ENCODE measurements around the gene PAK1IP1. TPM values are rescaled to one million over a fixed set of nuclear protein-coding genes. Genes with fewer than 3 reads are reported as not detected.
"Not testable (repeated sequence)": the region's sequence is repeated elsewhere in the genome, so short reads cannot be mapped to it uniquely, and the experiment has no call there.

PAK1IP1 gene
- total and polyA plus RNA-seq, 10 of the 15 experiments (the other 5 are each of a cell fraction or from before 2014, with no cell fraction given), result 26.0 to 98.5 (median 47.8) TPM

- no TSS peak for BruUV-seq (replicated peaks)
- TF ChIP-seq NFXL1 (IDR thresholded peaks at IDR 0.05; ENCODE audit: borderline replicate concordance) (no peak), MEF2A (IDR thresholded peaks at IDR 0.05; ENCODE audit: insufficient read depth, low read depth, low read length) (no peak), USF1 (IDR thresholded peaks at IDR 0.05; ENCODE audit: borderline replicate concordance, extremely low read length, insufficient read depth, low read depth, low read length) (no peak), USF2 (IDR thresholded peaks at IDR 0.05; ENCODE audit: borderline replicate concordance, low read depth, low read length) (no peak), NFIC (IDR thresholded peaks at IDR 0.05; ENCODE audit: low read depth, low read length) (no peak), RAD51 (IDR thresholded peaks at IDR 0.05) (no peak), RELB (IDR thresholded peaks at IDR 0.05; ENCODE audit: low read depth) (no peak), FOXM1 (IDR thresholded peaks at IDR 0.05; ENCODE audit: low read depth, low read length) (no peak), NBN (IDR thresholded peaks at IDR 0.05) (no peak), ZNF384 (IDR thresholded peaks at IDR 0.05; ENCODE audit: borderline replicate concordance, low read depth, low read length) (no peak), NR2C2 (IDR thresholded peaks at IDR 0.05; ENCODE audit: borderline replicate concordance, control insufficient read depth, insufficient read length, low read depth) (no peak), SPI1 (IDR thresholded peaks at IDR 0.05; ENCODE audit: borderline replicate concordance, insufficient read depth, low read depth, low read length) (no peak), CHD1 (IDR thresholded peaks at IDR 0.05; ENCODE audit: low read depth, low read length) (no peak)
- RAD21 ChIA-PET (ENCODE audit: unreplicated experiment), result no interaction called here
- FAIRE-seq (no peak), ATAC-seq (no peak), DNase-seq (ENCODE audit: low read depth, low spot score) (no peak)
- no peaks in the 10 kb centered on the region for H4K20me1 ChIP-seq (ENCODE audit: control insufficient read depth, insufficient read depth)
- no peak overlapping the region for H3K9ac ChIP-seq (ENCODE audit: control insufficient read depth, insufficient read depth, low read length)
- SMC1A ChIA-PET (ENCODE audit: uncharacterized antibody, unreplicated experiment), result interaction anchor here (1.1 to 4.7 kb wide), 3 partner anchors 12 to 50 kb away, joined by 3 to 46 read pairs (median 19); partner anchors contain the start of gene TMEM14C
- H3K4me1 ChIP-seq (ENCODE audit: control insufficient read depth, insufficient read depth, low read length), result peaks cover 5% of the 10 kb centered on the region; the same call in 1 of the 2 replicates
- peak overlapping the region; percentile 61; the same call in 1 of the 2 replicates for H3K4me2 ChIP-seq (ENCODE audit: control insufficient read depth, insufficient read depth)
- POLR2A ChIA-PET, result no interaction called here
- peaks cover 29% of the 10 kb centered on the region for H3K79me2 ChIP-seq (ENCODE audit: control insufficient read depth, insufficient read depth, low read length)
- no peak overlapping the region for H3K27ac ChIP-seq (ENCODE audit: control insufficient read depth, insufficient read depth)
- no peak overlapping the region for H2AFZ ChIP-seq (ENCODE audit: control insufficient read depth, low read depth, low read length)
- intact Hi-C loops (cut with micrococcal nuclease; ENCODE audit: unreplicated experiment) (loop anchor here (5.0 kb wide), 1 partner anchor 237 kb away; no protein-coding TSS in a partner anchor), in situ Hi-C loops (cut with MboI) (no loop called here)
- no peaks in the 10 kb centered on the region for H3K9me3 ChIP-seq (replicated peaks; ENCODE audit: control insufficient read depth, insufficient read depth, low read length)
- no peaks in the 10 kb centered on the region for H3K27me3 ChIP-seq (replicated peaks in 1 of 2; ENCODE audit: control insufficient read depth in 2 of 2, insufficient read depth in 2 of 2, low read length in 1 of 2)
- WGBS (ENCODE audit: insufficient coverage, insufficient replicate concordance, low lambda C conversion rate, missing lambda C conversion rate), result 97% methylated on average over 2 of the region's 2 CpGs
- CTCF ChIA-PET, result interaction anchor here (0.8 to 1.5 kb wide), 2 partner anchors 52 to 239 kb away, joined by 3 read pairs; no protein-coding TSS in a partner anchor
- peaks cover 1 to 18% of the 10 kb centered on the region in 2 experiments; a peak in 3 of 4 replicates for H3K36me3 ChIP-seq (ENCODE audit: control insufficient read depth in 2 of 2, insufficient read depth in 2 of 2, low read length in 1 of 2)
- no peak overlapping the region for H3K4me3 ChIP-seq
These were observed 55.0 kb downstream of the PAK1IP1 start for GRCh38 chr6:10749734-10750133.

GRCh38 chr6:10750568-10750967, 55.8 kb downstream of the PAK1IP1 start:
- FAIRE-seq; H3K9me3 ChIP-seq (replicated peaks; ENCODE audit: control insufficient read depth, insufficient read depth, low read length); H3K4me1 ChIP-seq (ENCODE audit: control insufficient read depth, insufficient read depth, low read length); H3K9ac ChIP-seq (ENCODE audit: control insufficient read depth, insufficient read depth, low read length); H4K20me1 ChIP-seq (ENCODE audit: control insufficient read depth, insufficient read depth); BruUV-seq (replicated peaks); DNase-seq (ENCODE audit: low read depth, low spot score); H3K4me3 ChIP-seq; RAD21 ChIA-PET (ENCODE audit: unreplicated experiment); in situ Hi-C loops (cut with MboI); H3K27ac ChIP-seq (ENCODE audit: control insufficient read depth, insufficient read depth); ATAC-seq; H3K4me2 ChIP-seq (ENCODE audit: control insufficient read depth, insufficient read depth); intact Hi-C loops (cut with micrococcal nuclease; ENCODE audit: unreplicated experiment); H2AFZ ChIP-seq (ENCODE audit: control insufficient read depth, low read depth, low read length); H3K27me3 ChIP-seq (replicated peaks in 1 of 2; ENCODE audit: control insufficient read depth in 2 of 2, insufficient read depth in 2 of 2, low read length in 1 of 2): not testable (repeated sequence)
- Histone ChIP-seq H3K36me3 (ENCODE audit: control insufficient read depth in 2 of 2, insufficient read depth in 2 of 2, low read length in 1 of 2) (peaks cover 1 to 18% of the 10 kb centered on the region in 2 experiments; a peak in 3 of 4 replicates), H3K79me2 (ENCODE audit: control insufficient read depth, insufficient read depth, low read length) (peaks cover 29% of the 10 kb centered on the region)
- WGBS (ENCODE audit: insufficient coverage, insufficient replicate concordance, low lambda C conversion rate, missing lambda C conversion rate), result 99% methylated on average over 6 of the region's 6 CpGs
- ChIA-PET CTCF (interaction anchor here (0.6 kb wide), 1 partner anchor 14 kb away, joined by 3 read pairs; no protein-coding TSS in a partner anchor), SMC1A (ENCODE audit: uncharacterized antibody, unreplicated experiment) (interaction anchor here (1.1 kb wide), 1 partner anchor 51 kb away, joined by 3 read pairs; no protein-coding TSS in a partner anchor), POLR2A (interaction anchor here (0.6 kb wide), 1 partner anchor 251 kb away, joined by 3 read pairs; no protein-coding TSS in a partner anchor)

All from GM12878 (cell line).